ENCODE results near the gene LAMTOR1. TPM values are rescaled to one million over a fixed set of nuclear protein-coding genes. Genes with fewer than 3 reads are reported as not detected.

The LAMTOR1 gene
- total and polyA plus RNA-seq, 2 experiments from 2014 or later: 100 to 180 TPM

- H3K27ac ChIP-seq: no peak overlapping the region
- no peak overlapping the region for H3K4me3 ChIP-seq
- no peak for DNase-seq (ENCODE audit: low read depth in 1 of 2, low spot score in 1 of 2)
- no peaks in the 10 kb centered on the region for H3K27me3 ChIP-seq
- no peaks in the 10 kb centered on the region for H3K9me3 ChIP-seq (ENCODE audit: low read depth)
- H3K36me3 ChIP-seq: no peaks in the 10 kb centered on the region
- TF ChIP-seq CTCF (IDR thresholded peaks at IDR 0.05; ENCODE audit: low read depth, low read length): no peak
- H3K4me1 ChIP-seq (ENCODE audit: low read depth): peaks cover 7% of the 10 kb centered on the region
Measured at GRCh38 chr11:72116019-72116755, 13.1 kb upstream of the LAMTOR1 start.

- no peak for TF ChIP-seq CTCF (IDR thresholded peaks at IDR 0.05; ENCODE audit: low read depth, low read length)
Measured at GRCh38 chr11:72114570-72114969, 11.5 kb upstream of the LAMTOR1 start.

GRCh38 chr11:72112978-72113808 is 10.1 kb upstream of the LAMTOR1 start:
- no peak for DNase-seq (ENCODE audit: low read depth in 1 of 2, low spot score in 1 of 2)
- Histone ChIP-seq H3K27ac (peak overlapping the region; percentile 98), H3K9me3 (ENCODE audit: low read depth) (no peaks in the 10 kb centered on the region), H3K27me3 (no peaks in the 10 kb centered on the region), H3K4me1 (ENCODE audit: low read depth) (peaks cover 7% of the 10 kb centered on the region), H3K4me3 (peak overlapping the region; percentile 44), H3K36me3 (no peaks in the 10 kb centered on the region)
- no peak for TF ChIP-seq CTCF (IDR thresholded peaks at IDR 0.05; ENCODE audit: low read depth, low read length)

More at GRCh38 chr11:72114570-72114969, 11.5 kb upstream of the LAMTOR1 start:
- H3K4me3 ChIP-seq: no peak overlapping the region
- no peaks in the 10 kb centered on the region for H3K27me3 ChIP-seq
- DNase-seq (ENCODE audit: low read depth in 1 of 2, low spot score in 1 of 2): no peak
- no peak overlapping the region for H3K27ac ChIP-seq
- H3K9me3 ChIP-seq (ENCODE audit: low read depth): no peaks in the 10 kb centered on the region
- peaks cover 7% of the 10 kb centered on the region for H3K4me1 ChIP-seq (ENCODE audit: low read depth)
- no peaks in the 10 kb centered on the region for H3K36me3 ChIP-seq

- Histone ChIP-seq H3K4me1 (ENCODE audit: low read depth) (peaks cover 7% of the 10 kb centered on the region), H3K4me3 (peak within 1 kb of the TSS; percentile 44), H3K27ac (peak within 1 kb of the TSS; percentile 98), H3K27me3 (no peaks in the 10 kb centered on the region), H3K9me3 (ENCODE audit: low read depth) (no peaks in the 10 kb centered on the region), H3K36me3 (no peaks in the 10 kb centered on the region)
- TF ChIP-seq CTCF (IDR thresholded peaks at IDR 0.05; ENCODE audit: low read depth, low read length): no peak
- DNase-seq (ENCODE audit: low read depth in 1 of 2, low spot score in 1 of 2): peak; percentile 99 to 100
Measured at GRCh38 chr11:72112143-72112977, 9.3 kb upstream of the LAMTOR1 start, which contains the start of gene ANAPC15. ANAPC15 (minus strand) TSS chr11:72112695; CDS start chr11:72111276, 1,419 bp downstream.
